ENCODE results near the gene PUS1.
A peak's percentile ranks its signal among the peaks of the same experiment; 100 is the strongest.

The PUS1 gene

DNA sequence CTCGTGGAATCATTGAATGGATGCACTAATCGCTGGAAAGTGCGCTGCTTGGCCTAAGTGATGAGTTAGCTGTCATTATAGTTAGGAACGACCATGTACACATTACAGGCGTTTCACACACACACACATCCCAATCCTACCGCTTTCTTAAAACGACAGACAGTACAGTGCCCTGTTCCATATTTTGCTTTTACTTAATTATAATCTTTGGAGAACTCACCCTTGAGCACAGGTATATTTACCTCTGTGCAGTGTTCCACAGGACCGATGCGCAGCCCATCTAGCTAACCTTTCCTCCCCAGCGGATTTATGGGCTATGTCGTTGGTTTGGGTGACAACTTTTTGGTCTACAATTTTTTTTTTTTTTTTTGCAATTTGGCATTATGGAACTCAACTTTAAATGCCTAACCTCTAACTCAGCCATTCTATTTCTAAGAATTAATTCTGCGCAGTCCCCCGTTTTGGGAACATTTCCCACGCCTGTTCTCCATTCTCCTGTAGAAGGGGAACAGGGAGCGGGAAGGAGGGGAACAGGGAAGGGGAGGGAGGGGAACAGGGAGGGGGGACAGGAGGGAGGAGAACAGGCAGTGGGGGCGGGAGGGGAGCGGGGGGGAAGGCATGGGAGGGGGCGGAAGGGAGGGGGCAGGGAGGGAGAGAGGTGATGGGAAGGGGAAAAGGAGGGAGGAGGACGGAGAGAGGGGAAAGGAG lies 35.3 kb upstream of the PUS1 start:
- TF ChIP-seq ZFX (IDR thresholded peaks at IDR 0.05), result no peak
- TF ChIP-seq, protein P1, sequence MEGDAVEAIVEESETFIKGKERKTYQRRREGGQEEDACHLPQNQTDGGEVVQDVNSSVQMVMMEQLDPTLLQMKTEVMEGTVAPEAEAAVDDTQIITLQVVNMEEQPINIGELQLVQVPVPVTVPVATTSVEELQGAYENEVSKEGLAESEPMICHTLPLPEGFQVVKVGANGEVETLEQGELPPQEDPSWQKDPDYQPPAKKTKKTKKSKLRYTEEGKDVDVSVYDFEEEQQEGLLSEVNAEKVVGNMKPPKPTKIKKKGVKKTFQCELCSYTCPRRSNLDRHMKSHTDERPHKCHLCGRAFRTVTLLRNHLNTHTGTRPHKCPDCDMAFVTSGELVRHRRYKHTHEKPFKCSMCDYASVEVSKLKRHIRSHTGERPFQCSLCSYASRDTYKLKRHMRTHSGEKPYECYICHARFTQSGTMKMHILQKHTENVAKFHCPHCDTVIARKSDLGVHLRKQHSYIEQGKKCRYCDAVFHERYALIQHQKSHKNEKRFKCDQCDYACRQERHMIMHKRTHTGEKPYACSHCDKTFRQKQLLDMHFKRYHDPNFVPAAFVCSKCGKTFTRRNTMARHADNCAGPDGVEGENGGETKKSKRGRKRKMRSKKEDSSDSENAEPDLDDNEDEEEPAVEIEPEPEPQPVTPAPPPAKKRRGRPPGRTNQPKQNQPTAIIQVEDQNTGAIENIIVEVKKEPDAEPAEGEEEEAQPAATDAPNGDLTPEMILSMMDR (conservative IDR thresholded peaks at IDR 0.05), result no peak
- H3K27ac ChIP-seq, result no peak overlapping the region

DNA sequence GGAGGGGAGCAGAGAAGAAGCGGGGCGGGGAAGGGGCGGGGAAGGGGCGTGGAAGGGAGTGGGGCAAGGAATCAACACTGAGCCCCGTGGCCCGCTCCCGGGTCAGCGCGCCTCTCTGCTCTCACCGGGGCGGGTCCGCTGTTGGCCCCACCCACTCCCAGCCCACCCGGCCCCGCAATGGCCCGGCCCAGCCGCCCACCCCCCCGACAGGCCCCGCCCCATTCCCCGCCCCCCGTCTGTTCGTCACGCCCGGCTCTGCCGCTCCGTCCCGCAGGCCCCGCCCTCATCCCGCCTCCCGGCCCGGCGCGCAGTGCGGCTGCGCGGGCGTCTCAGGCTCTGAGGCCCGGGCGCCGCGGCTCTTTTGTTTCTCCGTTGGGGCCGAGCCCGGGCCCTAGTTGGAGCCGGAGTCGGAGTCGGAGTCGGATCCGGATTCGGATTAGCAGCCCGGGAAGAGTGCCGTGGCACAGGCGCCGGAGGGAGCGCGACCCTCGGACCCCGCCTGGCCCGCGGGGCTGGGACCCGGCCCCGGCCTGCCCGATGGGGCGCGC lies 34.7 kb upstream of the PUS1 start, which contains the start of gene ULK1:
TSS of gene ULK1 (plus strand) at position 310 of the 548 bp plus-strand sequence. CDS start 380 bp downstream, outside the sequence.
- TF ChIP-seq, protein P1 (conservative IDR thresholded peaks at IDR 0.05), result no peak
- peak; percentile 44; the same call in 1 of the 2 replicates for TF ChIP-seq ZFX (IDR thresholded peaks at IDR 0.05)
- peak within 1 kb of the TSS; percentile 93 for H3K27ac ChIP-seq

DNA sequence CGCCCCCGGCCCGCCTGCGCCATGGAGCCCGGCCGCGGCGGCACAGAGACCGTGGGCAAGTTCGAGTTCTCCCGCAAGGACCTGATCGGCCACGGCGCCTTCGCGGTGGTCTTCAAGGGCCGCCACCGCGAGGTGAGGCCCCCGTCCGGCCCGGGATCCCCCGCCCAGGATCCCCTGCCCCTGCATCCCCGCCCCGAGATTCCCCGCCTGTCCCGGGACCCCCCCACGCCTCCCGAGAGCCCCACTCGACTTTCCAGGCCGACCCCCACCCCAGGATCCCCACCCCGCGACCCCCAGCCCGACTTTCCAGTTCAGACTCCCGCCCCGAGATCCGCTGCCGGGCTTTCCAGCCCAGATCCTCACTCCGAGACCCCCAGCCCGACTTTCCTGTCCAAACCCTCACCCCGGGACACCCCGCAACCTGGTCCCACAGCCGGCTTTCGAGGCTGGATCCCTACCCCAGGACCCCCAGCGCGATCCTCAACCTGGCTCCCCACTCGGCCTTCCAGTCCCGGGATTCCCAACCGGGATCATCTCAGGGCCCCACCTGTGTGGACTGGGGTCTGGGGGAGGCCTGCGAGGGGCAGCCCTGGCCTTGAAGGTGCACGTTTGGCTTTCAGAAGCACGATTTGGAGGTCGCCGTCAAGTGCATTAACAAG lies 34.0 kb upstream of the PUS1 start:
- TF ChIP-seq, protein P1 (conservative IDR thresholded peaks at IDR 0.05), result no peak
- no peak for TF ChIP-seq ZFX (IDR thresholded peaks at IDR 0.05)
- H3K27ac ChIP-seq, result peak overlapping the region; percentile 93

- no peak for TF ChIP-seq ZFX (IDR thresholded peaks at IDR 0.05)
- TF ChIP-seq, protein P1 (conservative IDR thresholded peaks at IDR 0.05), result no peak
- peak overlapping the region; percentile 93 for H3K27ac ChIP-seq
Observed at GRCh38 chr12:131895640-131896079, 33.4 kb upstream of the PUS1 start.

DNA sequence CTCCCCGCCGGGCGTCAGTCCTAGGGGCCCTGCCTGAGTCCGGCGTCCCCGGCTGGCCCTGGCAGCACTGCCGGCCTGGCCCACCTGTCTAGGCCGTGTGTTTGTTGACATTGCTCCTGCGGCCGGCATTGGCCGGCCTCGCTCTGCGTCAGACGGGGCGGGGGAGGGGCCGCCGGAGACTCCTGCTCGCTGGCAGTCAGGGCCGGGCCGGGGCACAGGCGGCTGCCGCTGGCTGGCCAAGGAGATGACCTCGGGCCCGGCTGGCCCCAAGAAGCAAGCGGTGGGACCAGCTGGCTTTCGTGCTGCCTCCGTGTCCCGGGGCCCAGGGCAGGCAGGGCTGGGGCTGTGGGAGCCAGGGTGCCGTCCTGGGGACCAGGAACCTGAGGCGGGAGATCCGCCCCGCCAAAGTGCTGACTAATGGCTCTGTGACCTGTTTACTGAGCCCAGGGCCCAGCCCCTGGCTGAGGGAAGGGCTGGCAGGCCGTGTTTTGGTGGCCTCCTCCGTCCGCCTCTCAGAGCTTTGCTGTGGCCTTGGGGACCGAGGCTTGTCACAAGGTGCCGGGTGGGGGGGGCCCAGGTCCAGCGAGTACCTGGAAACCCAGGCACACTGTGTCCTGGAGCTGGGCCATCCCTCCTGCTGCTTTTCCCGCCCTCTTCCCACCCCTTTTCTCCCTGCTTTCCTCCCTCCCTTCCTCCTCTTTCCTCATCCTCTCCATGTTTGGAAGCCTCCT lies 32.8 kb upstream of the PUS1 start:
- TF ChIP-seq ZFX (IDR thresholded peaks at IDR 0.05), result peak; percentile 44; the same call in 1 of the 2 replicates
- TF ChIP-seq, protein P1 (conservative IDR thresholded peaks at IDR 0.05), result no peak
- peak overlapping the region; percentile 93 for H3K27ac ChIP-seq

GRCh38 chr12:131896811-131897270 lies 32.2 kb upstream of the PUS1 start:
- no peak for TF ChIP-seq ZFX (IDR thresholded peaks at IDR 0.05)
- TF ChIP-seq, protein P1 (conservative IDR thresholded peaks at IDR 0.05), result no peak
- peak overlapping the region; percentile 93 for H3K27ac ChIP-seq

Measured in C4-2B (cell line).